ENCODE measurements around the gene POLR3GL.
"Not testable (repeated sequence)": the region's sequence is repeated elsewhere in the genome, so short reads cannot be mapped to it uniquely, and the experiment has no call there.

Gene POLR3GL

DNA sequence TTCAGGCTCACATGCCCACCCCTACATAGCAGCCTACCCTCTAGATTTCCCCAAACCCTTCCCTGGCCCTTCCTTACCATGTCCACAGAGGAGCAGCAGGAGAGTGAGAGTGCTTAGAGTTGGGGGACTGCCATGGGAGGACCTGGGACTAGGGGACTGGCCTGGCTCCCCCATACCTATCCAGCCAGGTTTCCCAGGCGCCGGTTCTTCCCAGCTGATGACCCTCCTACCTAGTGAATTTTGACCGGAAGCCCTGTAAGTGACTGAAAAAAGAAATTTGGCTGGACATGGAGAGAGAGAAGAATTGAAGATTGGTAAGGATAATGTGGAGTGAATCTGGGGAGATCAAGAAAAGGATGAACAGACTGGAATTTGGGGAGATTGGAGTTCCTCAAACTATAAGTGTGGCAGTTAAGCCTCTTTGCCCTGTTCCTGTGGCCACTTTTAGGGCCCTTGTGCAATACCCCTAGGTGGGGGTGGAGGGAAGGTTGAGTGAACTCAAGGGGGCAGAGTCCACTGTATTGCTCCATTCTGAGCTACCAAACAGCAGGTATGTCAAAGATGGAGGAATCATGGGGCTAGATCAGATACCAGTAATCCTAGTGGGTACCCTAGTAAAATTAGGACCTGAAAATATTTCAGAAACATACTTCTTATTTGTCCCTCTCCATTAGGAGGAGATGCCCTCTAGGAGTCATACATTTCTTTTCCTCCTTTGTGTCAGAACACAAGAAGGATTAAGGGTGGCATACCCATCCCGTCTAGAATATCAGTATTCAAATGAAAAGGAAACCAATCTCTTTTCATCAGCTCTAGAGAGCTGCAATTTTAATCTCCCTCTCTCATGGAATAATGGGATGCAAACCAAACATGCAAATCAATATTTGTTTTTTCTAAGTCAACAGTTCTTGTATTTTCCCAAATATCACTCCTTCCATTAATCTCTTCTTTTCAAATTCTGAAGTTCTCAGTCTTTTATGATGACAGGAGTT lies 55.9 kb downstream of the POLR3GL start:
- DNase-seq (ENCODE audit: low read depth in 2 of 2), result no peak

DNA sequence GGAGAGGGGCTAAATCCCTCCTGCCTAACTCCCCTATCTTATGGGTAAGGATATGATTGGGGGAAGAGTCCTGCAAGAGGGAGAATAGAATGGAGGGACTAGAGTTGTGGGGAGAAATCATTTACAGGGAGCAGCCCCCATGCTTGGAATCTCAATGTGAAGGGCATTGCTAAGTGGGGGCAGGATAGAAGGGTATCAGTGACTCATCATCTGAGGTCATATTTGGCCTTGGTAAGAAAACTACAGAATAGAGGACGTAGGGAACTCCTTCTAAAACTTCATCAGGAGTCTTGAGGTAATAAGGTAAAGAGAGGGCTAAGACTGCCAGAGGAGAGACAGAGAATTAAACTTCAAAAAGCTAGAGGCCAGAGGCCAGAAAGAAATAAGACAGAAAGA lies 56.6 kb downstream of the POLR3GL start:
- DNase-seq (ENCODE audit: low read depth in 2 of 2), result no peak

DNA sequence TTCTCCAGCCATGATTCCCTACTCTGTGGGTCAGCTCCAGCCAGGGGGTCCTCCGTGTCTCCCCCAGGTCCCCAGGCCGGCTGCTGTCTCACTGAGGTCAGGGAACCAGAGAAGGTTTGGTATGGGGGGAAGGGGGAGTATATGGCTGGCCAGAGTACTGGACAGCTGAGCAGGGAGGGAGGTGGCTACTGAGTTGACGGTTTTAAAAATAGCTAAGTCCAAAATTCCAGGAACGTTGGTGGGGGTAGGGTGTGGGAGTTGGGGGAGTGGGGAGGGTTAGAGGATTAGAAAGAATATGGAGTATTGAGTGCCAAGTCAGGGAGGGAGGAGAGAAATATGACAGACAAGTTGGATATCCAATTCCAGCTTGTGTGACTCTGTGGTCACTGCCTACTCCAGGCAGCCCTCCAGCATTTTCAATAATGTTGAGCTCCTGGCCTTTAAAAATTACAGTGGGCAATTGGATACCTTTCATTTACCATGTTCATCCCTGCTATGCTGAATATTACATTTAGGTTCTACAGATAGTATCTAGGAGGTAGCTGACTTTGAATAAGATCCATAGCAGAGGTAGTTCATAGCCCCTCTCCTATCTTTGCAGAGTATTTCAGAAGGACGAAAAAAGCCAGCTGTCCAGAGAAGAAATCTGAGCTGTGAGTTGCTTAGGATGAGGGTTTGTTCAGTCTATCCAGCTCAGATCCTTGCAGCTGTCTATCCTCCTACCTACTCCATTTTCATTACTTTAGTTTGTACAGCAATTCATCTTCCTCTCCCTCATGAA lies 57.3 kb downstream of the POLR3GL start, which contains the start of gene HJV:
Gene HJV, minus strand, starts transcription at position 114 of the 781 bp plus-strand sequence. CDS start 1,504 bp downstream, outside the sequence.
- no peak for DNase-seq (ENCODE audit: low read depth in 2 of 2)

DNA sequence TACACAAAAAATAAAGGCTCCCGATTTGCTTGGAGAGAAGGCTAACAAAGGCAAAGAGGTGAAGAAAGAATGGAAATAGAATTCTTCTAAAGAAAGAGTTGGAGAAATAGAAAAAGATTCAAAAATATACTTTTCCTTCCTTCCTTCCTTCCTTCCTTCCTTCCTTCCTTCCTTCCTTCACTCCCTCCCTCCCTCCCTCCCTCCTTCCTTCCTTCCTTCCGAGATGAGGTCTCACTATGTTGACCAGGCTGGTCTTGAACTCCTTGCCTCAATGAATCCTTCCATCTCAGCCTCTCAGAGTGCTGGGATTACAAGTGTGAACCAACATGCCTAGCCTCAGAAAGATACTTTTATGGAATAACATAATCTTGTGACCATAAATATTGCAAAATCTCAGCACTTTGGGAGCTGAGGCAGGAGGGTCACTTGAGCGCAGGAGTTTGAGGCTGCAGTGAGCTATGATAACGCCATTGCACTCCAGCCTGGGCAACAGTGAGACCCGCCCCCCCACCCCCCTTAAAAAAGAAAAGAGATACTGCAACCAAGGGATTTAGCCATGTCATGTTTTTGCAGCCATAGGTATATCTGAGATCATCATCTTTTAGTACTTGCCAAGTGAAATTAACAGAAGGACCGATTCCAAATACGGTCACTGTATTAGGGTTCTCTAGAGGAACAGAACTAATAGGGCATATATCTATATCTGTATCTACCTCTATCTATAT lies 58.1 kb downstream of the POLR3GL start:
- DNase-seq (ENCODE audit: low read depth in 2 of 2), result no peak

DNA sequence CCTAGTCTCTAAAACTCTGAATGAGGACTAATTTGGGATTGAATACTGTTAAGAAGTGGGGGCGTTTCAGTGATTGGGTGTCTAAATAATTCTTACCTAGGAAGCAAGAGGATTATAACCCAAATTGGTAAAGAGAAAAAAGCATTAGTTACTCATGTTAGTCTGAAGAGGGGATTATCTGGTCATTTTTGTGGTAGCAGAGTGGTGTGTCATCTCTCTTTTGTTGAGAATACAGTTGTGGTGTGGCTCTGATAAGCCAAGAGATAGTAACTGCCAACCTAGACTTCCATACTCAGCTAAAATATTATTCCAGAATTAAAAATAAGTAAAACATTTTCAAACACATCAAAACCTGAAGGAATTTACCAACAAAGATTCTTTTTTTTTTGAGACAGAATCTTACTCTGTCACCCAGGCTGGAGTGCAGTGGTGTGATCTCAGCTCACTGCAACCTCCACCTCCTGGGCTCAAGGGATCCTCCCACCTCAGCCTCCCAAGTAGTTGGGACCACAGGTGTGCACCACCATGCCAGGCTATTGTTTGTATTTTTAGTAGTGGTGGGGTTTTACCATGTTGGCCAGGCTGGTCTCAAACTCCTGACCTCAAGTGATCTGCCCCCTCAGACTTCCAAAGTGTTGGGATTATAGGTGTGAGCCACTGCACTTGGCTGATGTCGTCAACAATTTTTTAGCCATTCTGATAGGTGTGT lies 61.5 kb downstream of the POLR3GL start:
- not testable (repeated sequence) for DNase-seq (ENCODE audit: low read depth in 2 of 2)

DNA sequence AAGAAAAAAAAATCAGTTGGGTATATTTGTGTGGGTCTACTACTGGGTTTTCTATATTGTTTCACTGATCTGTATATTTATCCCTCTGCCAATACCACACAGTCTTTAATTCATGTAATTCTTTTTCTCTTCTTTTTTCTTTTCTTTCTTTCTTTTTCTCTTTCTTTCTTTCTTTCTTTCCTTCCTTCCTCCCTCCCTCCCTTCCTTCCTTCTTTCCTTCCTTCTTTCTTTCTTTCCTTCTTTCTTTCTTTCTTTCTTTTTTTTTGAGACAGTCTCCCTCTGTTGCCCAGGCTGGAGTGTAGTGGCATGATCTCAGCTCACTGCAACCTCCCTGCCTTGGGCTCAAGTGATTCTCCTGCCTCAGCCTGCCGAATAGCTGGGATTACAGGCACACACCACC lies 62.2 kb downstream of the POLR3GL start:
- DNase-seq (ENCODE audit: low read depth in 2 of 2), result not testable (repeated sequence)
